Mammary epithelial cell (primary cell): ENCODE data around the gene TKFC.

Source experiments
- CTCF ChIP-seq, 2 donors: IDR thresholded peaks in 1 of 2; conservative IDR thresholded peaks in 1 of 2; 2 replicates each; pipeline ENCODE4 v1.5.1; 2011 to 2012; ENCODE audit warnings: inconsistent platforms in 2 of 2, low read length in 2 of 2, mild to moderate bottlenecking in 2 of 2, control low read depth in 1 of 2, low read depth in 1 of 2; ENCODE audit not compliant: insufficient read depth in 1 of 2; ENCODE audit errors: extremely low read depth in 1 of 2
- EZH2 ChIP-seq: IDR thresholded peaks from 2 replicates; pipeline ENCODE4 v1.6.1; 2012; ENCODE audit warnings: low read length, inconsistent platforms, borderline replicate concordance

GRCh38 chr11:61336171-61336935 lies 3.3 kb downstream of the TKFC start:
- peak; percentile 92 to 99 for TF ChIP-seq CTCF (conservative IDR thresholded peaks at IDR 0.05 in 1 of 2, IDR thresholded peaks at IDR 0.05 in 1 of 2; ENCODE audit: extremely low read depth in 1 of 2, insufficient read depth in 1 of 2, low read depth in 1 of 2, low read length in 2 of 2)
- no peak for TF ChIP-seq EZH2
